Measurements from ENCODE around the gene METTL23. TPM values are rescaled to one million over a fixed set of nuclear protein-coding genes. Genes with fewer than 3 reads are reported as not detected.

Gene METTL23, protein sequence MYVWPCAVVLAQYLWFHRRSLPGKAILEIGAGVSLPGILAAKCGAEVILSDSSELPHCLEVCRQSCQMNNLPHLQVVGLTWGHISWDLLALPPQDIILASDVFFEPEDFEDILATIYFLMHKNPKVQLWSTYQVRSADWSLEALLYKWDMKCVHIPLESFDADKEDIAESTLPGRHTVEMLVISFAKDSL
- total RNA-seq = 10 to 100 TPM; 33.0 to 35.7 TPM

DNA sequence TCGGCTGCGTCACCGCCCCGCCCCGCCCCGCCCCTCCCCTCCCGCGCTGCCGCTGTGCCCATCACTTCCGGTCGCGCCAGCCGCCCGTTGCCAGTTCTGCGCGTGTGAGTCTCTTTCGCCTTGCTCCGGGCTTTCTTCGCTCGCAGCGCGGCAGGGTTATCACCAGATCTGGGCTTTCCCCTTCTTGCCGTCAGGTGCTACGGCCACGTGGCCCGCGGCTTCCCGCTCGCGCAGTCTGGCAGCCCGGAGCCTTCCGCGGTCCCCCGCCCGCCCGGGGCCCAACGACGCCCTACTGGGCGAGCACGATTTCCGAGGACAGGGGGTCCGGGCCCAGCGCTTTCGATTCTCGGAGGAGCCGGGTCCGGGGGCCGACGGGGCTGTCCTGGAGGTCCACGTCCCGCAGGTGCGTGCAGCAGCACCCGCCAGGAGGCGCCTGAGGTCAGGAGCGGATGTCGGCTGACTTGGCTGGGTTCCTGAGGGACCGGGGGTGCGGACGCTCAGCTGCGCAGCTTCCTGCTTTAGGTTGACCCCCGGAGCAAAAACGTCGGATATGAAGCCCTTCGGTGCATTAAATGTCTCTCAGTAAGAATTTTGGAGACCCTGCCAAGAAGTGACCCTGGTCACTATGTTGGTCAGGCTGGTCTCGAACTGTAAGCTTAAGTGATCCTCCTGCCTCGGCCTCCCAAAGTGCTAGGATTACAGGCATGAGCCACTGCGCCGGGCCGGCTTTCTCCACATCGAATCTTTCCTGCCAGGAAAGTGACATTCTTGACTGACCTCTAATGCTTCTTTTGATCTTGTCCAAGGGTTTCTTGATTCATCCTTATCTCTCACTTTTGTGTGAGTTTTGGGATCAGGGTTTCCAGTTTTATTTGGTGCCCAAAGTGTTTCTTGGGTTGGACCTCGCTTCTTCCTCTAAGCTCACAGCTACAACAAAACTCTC is at the start of gene METTL23:
METTL23 (plus strand) TSS at position 64 of the 943 bp plus-strand sequence. CDS start 2,872 bp downstream, outside the sequence.
- Mint-ChIP-seq H3K27ac (peak within 1 kb of the TSS; percentile 98), H3K4me3 (peak within 1 kb of the TSS; percentile 99), H3K36me3 (ENCODE audit: low read depth) (peaks cover 64% of the 10 kb centered on the region), H3K27me3 (no peaks in the 10 kb centered on the region), H3K4me1 (peaks cover 62% of the 10 kb centered on the region), H3K9me3 (no peaks in the 10 kb centered on the region)
- ChIA-PET CTCF (interaction anchor here (0.7 to 2.8 kb wide), 10 partner anchors 9 to 204 kb away, joined by 3 to 16 read pairs (median 4); partner anchors contain the start of gene MFSD11), POLR2A (interaction anchor here (1.2 kb wide), 1 partner anchor 10 kb away, joined by 4 read pairs; the partner anchor contains the start of gene SRSF2)
- peak; percentile 77 for DNase-seq

DNA sequence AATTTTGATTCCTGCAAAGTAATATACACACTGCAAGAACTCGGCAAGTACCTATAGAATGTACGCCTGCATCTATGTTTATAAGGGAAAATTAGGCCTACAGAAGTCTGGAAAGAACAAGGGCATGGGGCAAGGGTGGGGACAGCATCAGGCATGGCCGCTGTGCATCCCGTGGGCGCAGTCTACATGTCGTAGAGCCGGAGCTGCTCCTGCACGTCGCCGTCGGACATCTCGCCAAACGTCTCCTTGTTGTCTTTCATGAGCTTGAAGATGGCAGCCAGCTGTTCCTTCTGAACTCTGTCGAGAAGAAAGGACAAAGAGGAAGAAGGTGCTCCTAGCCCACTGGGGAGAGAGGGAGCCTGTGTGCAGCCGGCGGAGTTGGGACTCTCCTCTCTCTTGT is 49.2 kb upstream of the METTL23 start:
- Mint-ChIP-seq H3K27ac (no peak overlapping the region), H3K4me1 (peaks cover 19% of the 10 kb centered on the region), H3K36me3 (ENCODE audit: low read depth) (peaks cover 3% of the 10 kb centered on the region), H3K9me3 (no peaks in the 10 kb centered on the region), H3K27me3 (no peaks in the 10 kb centered on the region), H3K4me3 (no peak overlapping the region)
- no peak for DNase-seq
- POLR2A ChIA-PET = no interaction called here
- CTCF ChIA-PET = no interaction called here

DNA sequence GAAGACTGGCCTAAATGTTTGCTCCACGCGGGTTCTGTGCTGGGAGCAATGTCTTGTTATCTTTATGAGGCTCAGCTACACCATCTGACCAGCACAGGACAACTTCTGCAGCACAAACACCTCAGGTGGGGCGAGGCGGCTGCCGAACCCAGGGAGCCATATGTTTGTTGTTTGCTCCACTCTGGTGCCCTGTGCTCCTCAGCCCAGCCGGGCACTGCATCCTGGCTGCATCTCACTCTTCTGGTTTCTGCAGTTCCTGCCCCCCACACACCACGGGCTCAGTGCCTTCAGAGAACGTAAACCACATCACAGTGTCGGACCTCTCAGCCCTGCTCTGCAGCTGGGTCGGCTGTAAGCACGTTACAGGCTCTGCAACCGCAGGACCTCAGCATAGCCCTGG is 48.3 kb upstream of the METTL23 start:
- CTCF ChIA-PET = no interaction called here
- Mint-ChIP-seq H3K9me3 (no peaks in the 10 kb centered on the region), H3K4me1 (peaks cover 10% of the 10 kb centered on the region), H3K4me3 (no peak overlapping the region), H3K27me3 (no peaks in the 10 kb centered on the region), H3K36me3 (ENCODE audit: low read depth) (no peaks in the 10 kb centered on the region), H3K27ac (no peak overlapping the region)
- POLR2A ChIA-PET = no interaction called here
- DNase-seq = peak; percentile 57

DNA sequence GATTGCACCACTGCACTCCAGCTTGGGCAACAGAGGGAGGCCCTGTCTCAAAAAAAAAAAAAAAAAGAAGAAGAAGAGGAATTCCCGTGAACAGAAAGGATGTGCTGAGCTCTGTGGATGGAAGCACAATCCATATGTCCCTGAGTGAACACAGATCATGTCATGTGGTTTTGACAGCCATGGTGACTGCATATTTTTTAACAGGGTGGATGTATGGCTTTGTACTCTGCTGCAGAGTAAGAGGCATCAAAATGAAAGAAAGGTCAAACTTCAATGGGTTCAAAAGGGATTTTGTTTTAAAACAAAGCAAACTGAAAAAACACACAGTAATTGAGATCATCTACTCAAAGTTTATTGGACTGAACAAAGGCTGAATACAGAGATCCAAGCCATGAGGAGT is 47.4 kb upstream of the METTL23 start:
- POLR2A ChIA-PET = no interaction called here
- no peaks in the 10 kb centered on the region for H3K9me3 Mint-ChIP-seq
- no peak for DNase-seq
- no peak overlapping the region for H3K4me3 Mint-ChIP-seq
- no peaks in the 10 kb centered on the region for H3K27me3 Mint-ChIP-seq
- no peaks in the 10 kb centered on the region for H3K36me3 Mint-ChIP-seq (ENCODE audit: low read depth)
- no peak overlapping the region for H3K27ac Mint-ChIP-seq
- CTCF ChIA-PET = interaction anchor here (0.6 to 1.2 kb wide), 2 partner anchors 11 to 122 kb away, joined by 3 read pairs; no protein-coding TSS in a partner anchor
- peaks cover 6% of the 10 kb centered on the region for H3K4me1 Mint-ChIP-seq

DNA sequence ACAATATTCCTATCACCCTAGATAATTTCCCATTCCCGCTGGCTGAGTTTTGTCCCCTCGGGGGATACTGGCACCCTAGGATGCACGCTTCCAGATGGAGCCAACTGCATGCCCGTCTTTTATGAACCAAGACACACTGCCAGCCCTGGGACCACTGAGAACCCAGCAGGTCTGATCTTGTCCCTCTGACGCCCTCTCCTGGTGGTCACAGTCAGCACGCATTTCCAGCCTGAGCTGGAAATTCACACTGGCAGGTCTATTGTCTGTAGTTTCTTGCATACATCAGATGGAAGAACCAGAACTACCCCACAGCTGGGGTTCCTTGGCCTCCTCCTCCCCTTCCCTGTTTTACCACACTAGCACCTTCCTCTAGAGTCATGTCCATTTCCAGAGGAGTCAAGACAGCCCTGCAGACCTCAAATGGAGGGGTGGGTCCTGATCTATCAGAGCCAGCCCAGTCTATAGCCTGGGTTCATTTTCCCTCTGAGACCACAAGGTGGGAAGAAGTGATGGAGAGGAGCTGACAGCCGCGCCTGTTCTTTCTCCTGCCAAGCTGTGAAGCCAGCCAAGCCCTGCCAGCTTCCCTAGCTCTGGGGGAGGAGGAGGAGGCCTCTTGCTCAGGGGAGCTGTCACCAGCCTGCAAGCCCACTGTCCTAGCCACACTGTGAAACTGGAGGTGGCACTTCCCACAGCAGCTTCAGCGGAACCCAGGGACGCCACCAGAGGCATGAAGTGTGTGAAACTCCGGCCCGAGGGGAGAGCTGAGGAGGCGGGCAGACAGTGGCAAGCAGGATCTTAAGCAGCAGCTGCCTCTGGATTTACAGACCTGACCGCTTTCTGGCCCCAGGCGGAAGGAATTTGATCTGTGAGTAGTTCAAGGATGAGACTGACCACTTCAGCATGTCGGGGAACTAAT is 45.2 kb upstream of the METTL23 start:
- ChIA-PET CTCF (interaction anchor here (0.6 to 2.5 kb wide), 22 partner anchors 9 to 175 kb away, joined by 3 to 12 read pairs (median 4); no protein-coding TSS in a partner anchor), POLR2A (no interaction called here)
- Mint-ChIP-seq H3K27me3 (no peaks in the 10 kb centered on the region), H3K27ac (peak overlapping the region; percentile 62), H3K36me3 (ENCODE audit: low read depth) (no peaks in the 10 kb centered on the region), H3K4me1 (peaks cover 6% of the 10 kb centered on the region), H3K4me3 (no peak overlapping the region), H3K9me3 (no peaks in the 10 kb centered on the region)
- peak; percentile 83 for DNase-seq

DNA sequence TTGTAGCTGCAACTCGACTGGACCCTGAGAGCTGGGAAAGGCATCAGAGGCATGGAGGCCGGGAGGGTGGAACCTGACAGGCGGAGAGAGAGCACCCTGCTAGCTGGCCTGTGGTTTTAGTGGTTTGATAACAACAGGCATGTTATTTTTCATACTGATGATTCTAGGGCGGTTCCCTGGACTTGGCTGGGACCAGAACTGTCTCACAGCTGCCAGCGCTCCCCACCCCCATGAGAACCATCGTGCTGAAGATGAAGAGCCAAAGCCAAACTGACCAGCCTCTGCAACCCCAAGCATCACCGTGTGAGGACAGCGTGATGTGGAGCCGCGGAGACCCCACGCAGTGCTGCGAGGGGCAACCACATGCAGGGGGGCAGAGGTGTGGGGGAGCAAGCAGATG is 44.3 kb upstream of the METTL23 start:
- Mint-ChIP-seq H3K9me3 (no peaks in the 10 kb centered on the region), H3K36me3 (ENCODE audit: low read depth) (no peaks in the 10 kb centered on the region), H3K27me3 (no peaks in the 10 kb centered on the region), H3K4me1 (peaks cover 6% of the 10 kb centered on the region), H3K4me3 (no peak overlapping the region), H3K27ac (no peak overlapping the region)
- POLR2A ChIA-PET = no interaction called here
- DNase-seq = no peak
- CTCF ChIA-PET = interaction anchor here (1.0 to 2.5 kb wide), 11 partner anchors 8 to 163 kb away, joined by 3 to 12 read pairs (median 7); no protein-coding TSS in a partner anchor

DNA sequence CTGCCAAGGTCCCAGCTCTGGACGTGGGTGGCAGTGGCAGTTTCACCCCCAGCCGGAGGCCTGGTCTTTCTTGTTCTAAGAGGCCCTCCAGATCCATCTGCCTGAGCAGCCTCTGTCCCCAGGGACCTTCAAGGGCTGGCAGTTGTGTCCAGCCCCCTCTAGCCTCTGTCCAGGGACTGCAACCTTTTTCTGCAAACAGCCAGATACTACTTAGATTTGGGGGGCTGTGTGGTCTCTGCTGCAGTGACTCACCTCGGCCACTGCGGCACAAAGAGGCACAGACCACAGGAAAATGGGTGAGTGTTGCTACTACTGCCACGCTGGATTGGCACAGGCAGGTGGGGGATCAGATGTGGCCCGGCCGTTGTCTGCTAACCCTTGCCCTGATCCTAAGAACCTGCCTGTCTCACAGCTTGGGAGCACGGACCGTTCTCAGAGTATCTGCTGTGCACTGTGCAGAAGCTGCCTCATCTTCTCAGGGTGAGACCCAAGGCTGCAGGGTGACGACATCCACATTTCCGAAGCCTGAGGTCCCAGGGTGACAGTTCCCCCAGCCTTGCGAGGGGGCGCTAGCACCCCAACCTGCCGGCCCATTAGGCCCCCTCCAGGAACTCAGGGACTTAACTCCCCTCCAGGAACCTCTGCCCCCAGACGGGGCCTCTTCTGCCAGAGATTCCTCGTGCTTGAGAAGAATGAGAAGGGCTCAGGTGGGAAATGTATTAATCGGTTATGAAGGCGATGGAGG is 43.5 kb upstream of the METTL23 start:
- Mint-ChIP-seq H3K4me3 (no peak overlapping the region), H3K9me3 (no peaks in the 10 kb centered on the region)

DNA sequence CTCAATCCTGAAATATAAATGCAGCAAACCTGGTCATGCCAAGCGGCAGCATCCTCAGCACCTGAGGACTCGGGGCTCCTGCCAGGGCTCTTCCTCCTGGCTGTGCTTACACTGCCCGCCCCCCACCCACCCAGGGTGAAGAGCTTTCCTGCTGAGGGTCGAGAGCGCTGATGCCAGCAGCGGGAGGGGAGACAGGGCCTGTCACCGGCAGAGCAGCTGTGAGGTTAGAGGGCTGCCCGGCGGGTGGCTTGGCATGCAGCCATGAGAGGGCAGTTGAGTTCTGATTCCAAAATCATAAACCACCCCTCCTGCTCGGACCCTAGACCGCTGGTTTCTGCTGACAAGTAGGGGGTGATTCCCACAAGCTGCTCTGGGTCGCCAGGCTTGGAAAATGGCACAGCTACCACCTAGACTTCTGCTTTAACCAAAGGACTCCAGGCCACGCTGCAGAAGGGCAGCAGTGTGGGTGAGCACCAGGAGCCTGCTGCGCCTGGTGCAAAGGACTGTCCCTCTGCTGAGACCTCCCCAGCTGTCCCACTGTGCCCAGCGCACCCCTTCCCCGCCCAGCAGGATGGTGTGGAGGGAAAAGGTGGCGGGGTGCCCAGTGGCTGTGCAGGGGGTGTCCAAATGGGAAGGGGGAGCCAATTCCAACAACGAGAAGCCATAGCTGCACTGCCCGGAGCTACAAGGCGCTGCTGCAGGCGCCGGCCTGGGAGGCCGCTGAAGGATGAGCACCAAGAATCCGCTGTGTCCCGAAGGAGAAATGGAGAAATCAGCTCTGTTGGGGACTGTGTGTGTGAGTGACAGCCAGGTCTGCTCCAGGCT is 42.5 kb upstream of the METTL23 start:
- H3K4me1 Mint-ChIP-seq = peaks cover 6% of the 10 kb centered on the region
- H3K9me3 Mint-ChIP-seq = no peaks in the 10 kb centered on the region
- POLR2A ChIA-PET = no interaction called here
- H3K4me3 Mint-ChIP-seq = no peak overlapping the region
- H3K27ac Mint-ChIP-seq = peak overlapping the region; percentile 5
- no peaks in the 10 kb centered on the region for H3K36me3 Mint-ChIP-seq (ENCODE audit: low read depth)
- CTCF ChIA-PET = interaction anchor here (1.3 kb wide), 1 partner anchor 161 kb away, joined by 4 read pairs; no protein-coding TSS in a partner anchor
- no peaks in the 10 kb centered on the region for H3K27me3 Mint-ChIP-seq
- DNase-seq = no peak

More for the DNA sequence above, 43.5 kb upstream of the METTL23 start:
- no peaks in the 10 kb centered on the region for H3K27me3 Mint-ChIP-seq
- POLR2A ChIA-PET = no interaction called here
- H3K36me3 Mint-ChIP-seq (ENCODE audit: low read depth) = no peaks in the 10 kb centered on the region
- peaks cover 6% of the 10 kb centered on the region for H3K4me1 Mint-ChIP-seq
- no peak overlapping the region for H3K27ac Mint-ChIP-seq
- no peak for DNase-seq
- CTCF ChIA-PET = interaction anchor here (1.3 kb wide), 1 partner anchor 160 kb away, joined by 4 read pairs; no protein-coding TSS in a partner anchor

DNA sequence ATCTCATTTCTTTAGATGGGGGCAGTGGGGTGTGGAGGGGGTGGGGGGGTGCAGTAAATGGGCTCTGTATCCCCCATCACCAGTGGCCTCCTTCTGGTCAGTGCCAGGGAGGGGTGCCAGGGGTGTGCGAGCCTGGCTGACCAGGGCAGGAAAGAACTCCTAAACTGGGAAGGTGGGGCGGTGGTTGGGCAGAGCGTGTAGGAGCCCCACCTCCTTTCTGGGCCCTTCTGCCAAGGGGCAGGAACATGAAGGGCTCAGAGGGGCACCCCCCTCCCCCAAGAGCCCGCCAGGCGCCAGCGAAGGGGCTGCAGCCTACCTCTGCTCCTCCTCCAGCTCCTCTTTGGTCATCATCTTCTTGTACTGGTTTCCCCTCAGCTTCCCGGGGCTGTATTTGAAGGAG is 41.9 kb upstream of the METTL23 start:
- ChIA-PET CTCF (interaction anchor here (1.3 kb wide), 1 partner anchor 161 kb away, joined by 4 read pairs; no protein-coding TSS in a partner anchor), POLR2A (no interaction called here)
- DNase-seq = no peak
- H3K9me3 Mint-ChIP-seq = no peaks in the 10 kb centered on the region
- no peaks in the 10 kb centered on the region for H3K36me3 Mint-ChIP-seq (ENCODE audit: low read depth)
- peaks cover 6% of the 10 kb centered on the region for H3K4me1 Mint-ChIP-seq
- no peak overlapping the region for H3K27ac Mint-ChIP-seq
- no peak overlapping the region for H3K4me3 Mint-ChIP-seq
- no peaks in the 10 kb centered on the region for H3K27me3 Mint-ChIP-seq

DNA sequence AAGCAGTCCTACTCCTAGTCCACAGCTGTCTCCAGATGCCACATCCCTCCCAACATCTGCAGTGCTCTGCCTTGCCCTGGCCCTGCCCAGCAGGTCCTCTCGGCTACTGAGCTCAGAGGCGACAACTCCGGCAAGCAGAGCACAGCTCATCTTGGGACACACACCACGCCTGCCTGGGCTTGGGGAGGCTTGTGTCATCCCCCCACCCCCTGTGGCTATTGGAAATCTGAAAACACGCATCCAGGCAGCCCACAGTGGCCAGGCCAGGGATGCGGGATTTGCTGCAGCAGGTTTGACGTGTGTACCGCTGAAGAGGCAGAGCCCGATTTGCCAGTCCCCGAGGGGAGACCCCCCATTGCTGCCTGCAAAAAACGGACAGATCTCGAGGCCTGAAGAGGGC is 41.3 kb upstream of the METTL23 start:
- no peaks in the 10 kb centered on the region for H3K27me3 Mint-ChIP-seq
- H3K9me3 Mint-ChIP-seq = no peaks in the 10 kb centered on the region
- H3K36me3 Mint-ChIP-seq (ENCODE audit: low read depth) = no peaks in the 10 kb centered on the region
- no peak overlapping the region for H3K27ac Mint-ChIP-seq
- H3K4me1 Mint-ChIP-seq = peaks cover 6% of the 10 kb centered on the region
- no peak for DNase-seq
- ChIA-PET CTCF (interaction anchor here (1.1 kb wide), 1 partner anchor 17 kb away, joined by 3 read pairs; no protein-coding TSS in a partner anchor), POLR2A (no interaction called here)
- no peak overlapping the region for H3K4me3 Mint-ChIP-seq

DNA sequence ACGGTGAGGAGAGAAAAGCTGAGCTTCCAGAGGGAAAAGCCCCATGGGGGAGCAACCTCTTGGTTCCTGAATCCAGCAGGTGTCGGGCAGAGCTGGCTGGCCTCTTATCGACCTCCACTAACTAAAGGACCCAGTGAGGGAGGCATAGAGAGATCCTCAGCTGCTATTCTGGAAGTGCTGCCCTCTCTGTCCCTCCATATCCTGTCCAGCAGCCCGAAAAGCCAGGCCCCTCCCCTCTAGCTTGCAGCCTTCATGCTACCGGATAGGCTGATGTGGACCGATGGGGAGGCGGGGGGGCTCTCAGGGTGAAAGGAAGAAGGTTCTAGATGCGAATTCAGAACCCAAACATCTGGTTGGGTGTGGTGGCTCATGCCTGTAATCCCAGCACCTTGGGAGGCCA is 40.8 kb upstream of the METTL23 start:
- Mint-ChIP-seq H3K4me3 (no peak overlapping the region), H3K9me3 (no peaks in the 10 kb centered on the region), H3K27ac (no peak overlapping the region), H3K4me1 (peaks cover 6% of the 10 kb centered on the region), H3K36me3 (ENCODE audit: low read depth) (no peaks in the 10 kb centered on the region), H3K27me3 (no peaks in the 10 kb centered on the region)
- POLR2A ChIA-PET = no interaction called here
- DNase-seq = no peak
- CTCF ChIA-PET = interaction anchor here (1.1 kb wide), 1 partner anchor 16 kb away, joined by 3 read pairs; no protein-coding TSS in a partner anchor
